Measurements from ENCODE around the gene FOXG1.

Gene FOXG1

DNA sequence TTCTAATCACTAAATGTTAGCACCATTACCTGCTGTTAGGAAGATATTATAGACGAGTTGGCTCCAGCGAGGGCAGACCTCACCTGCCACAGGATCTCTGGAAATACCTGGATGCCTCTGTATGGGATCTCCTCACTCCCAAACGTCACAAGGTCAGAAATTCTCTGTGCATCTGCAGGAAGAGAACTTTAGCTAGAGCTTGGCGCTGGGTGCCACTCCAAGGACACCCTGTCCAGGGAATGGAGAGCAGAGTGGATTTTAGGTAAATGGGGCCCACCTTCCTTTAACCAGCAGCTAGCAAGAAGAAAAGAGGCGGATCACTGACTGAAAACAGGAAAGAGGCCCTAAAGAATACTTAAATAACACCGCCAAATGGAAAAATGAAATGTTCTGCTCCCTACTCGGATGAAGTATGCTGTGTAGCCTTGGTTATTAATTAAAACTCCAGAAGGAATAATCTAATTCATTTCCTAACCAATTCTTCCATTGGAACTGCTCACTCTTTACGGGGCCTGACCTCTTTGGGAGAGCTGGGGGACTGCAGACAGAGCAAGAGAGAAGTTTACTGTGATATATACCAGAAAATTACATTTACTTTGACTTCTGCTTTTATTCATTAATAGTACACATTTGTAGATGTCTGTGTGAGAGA, 4.2 kb upstream of the FOXG1 start:
- H3K4me3 ChIP-seq (ENCODE audit: low read length), result no peak overlapping the region
- TF ChIP-seq, protein P1, sequence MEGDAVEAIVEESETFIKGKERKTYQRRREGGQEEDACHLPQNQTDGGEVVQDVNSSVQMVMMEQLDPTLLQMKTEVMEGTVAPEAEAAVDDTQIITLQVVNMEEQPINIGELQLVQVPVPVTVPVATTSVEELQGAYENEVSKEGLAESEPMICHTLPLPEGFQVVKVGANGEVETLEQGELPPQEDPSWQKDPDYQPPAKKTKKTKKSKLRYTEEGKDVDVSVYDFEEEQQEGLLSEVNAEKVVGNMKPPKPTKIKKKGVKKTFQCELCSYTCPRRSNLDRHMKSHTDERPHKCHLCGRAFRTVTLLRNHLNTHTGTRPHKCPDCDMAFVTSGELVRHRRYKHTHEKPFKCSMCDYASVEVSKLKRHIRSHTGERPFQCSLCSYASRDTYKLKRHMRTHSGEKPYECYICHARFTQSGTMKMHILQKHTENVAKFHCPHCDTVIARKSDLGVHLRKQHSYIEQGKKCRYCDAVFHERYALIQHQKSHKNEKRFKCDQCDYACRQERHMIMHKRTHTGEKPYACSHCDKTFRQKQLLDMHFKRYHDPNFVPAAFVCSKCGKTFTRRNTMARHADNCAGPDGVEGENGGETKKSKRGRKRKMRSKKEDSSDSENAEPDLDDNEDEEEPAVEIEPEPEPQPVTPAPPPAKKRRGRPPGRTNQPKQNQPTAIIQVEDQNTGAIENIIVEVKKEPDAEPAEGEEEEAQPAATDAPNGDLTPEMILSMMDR (conservative IDR thresholded peaks at IDR 0.05; ENCODE audit: low read depth, low read length), result no peak
- no peak for DNase-seq (ENCODE audit: low read depth)

- TF ChIP-seq, protein P1 (conservative IDR thresholded peaks at IDR 0.05; ENCODE audit: low read depth, low read length), result no peak
- no peak overlapping the region for H3K4me3 ChIP-seq (ENCODE audit: low read length)
- DNase-seq (ENCODE audit: low read depth), result no peak
Observed at GRCh38 chr14:28762955-28763326, 3.6 kb upstream of the FOXG1 start.

DNA sequence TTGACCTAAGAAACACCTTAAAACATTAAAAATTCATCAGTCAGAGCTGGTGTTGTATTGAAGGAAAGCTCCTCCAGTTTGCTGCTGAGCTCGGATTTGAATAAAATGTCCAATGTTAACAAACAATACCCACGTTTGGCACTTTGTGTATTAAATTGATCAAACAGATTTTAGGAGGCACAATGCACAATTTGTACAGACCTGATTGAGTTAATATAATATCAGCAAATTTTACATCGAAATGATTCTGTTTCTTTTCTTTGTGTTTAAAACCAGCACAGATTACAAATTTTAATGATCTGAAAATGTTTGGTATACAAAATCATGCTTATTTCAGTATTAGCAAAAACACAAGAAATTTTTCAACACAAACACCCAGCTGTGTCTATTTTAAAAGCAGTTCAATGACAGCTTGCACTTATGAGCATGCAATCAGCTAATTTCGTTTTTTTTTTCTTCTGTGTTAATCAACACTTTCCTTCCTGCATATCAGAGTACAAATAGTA, 2.8 kb upstream of the FOXG1 start:
- no peak overlapping the region for H3K4me3 ChIP-seq (ENCODE audit: low read length)
- no peak for DNase-seq (ENCODE audit: low read depth)
- TF ChIP-seq, protein P1 (conservative IDR thresholded peaks at IDR 0.05; ENCODE audit: low read depth, low read length), result no peak

- TF ChIP-seq, protein P1 (conservative IDR thresholded peaks at IDR 0.05; ENCODE audit: low read depth, low read length), result no peak
- no peak overlapping the region for H3K4me3 ChIP-seq (ENCODE audit: low read length)
- DNase-seq (ENCODE audit: low read depth), result no peak
Observed at GRCh38 chr14:28764257-28765160, 2.1 kb upstream of the FOXG1 start.

GRCh38 chr14:28765169-28765830, 1.3 kb upstream of the FOXG1 start:
- TF ChIP-seq, protein P1 (conservative IDR thresholded peaks at IDR 0.05; ENCODE audit: low read depth, low read length), result no peak
- no peak for DNase-seq (ENCODE audit: low read depth)
- no peak overlapping the region for H3K4me3 ChIP-seq (ENCODE audit: low read length)

DNA sequence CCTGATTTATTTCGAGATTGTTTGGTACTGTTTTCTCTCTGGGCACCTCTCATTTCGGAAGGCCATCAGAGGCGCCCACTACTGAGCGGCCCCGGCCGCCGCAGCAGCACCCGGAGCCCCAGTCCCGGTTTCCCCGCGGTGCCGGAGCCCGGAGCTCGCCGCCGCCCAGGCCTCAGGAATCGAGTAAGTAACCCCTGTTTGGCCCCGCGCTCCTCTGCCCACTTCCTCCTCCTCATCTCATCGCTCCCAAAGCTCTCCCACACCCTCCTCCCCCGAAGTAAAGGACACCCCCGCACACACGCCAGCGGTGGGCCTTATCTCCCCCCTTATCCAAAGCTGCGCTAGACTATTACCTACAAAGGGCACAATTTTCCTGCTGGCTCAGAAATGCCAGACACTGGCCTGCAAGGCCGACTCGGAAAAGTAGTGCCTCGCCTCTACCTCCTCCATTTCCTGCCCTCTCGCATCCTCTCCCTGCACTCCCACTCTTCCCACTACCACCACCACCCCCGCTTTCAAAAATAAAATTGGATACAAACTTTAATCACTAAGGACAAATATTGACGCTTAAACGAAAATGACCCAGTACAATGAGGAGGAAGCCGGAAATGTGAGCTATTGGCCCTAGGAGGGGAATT, 637 bp upstream of the FOXG1 start:
- TF ChIP-seq, protein P1 (conservative IDR thresholded peaks at IDR 0.05; ENCODE audit: low read depth, low read length), result no peak
- no peak for DNase-seq (ENCODE audit: low read depth)
- peak overlapping the region; percentile 12 for H3K4me3 ChIP-seq (ENCODE audit: low read length)
